Stimulated activated CD8-positive, alpha-beta memory T cell treated with anti-CD3 and anti-CD28 coated beads, Interleukin-2, amount 100 ng/mL, for 1 hour (primary cell): Measurements from ENCODE around the gene SYT17.

ENCODE experiments used
- DNase-seq, 2 donors: peaks; one replicate each; pipeline ENCODE4 v3.0.0-alpha.2; 2020; ENCODE audit warnings: low read depth in 2 of 2

The SYT17 gene

GRCh38 chr16:19299565-19299964 is 131.5 kb downstream of the SYT17 start:
- DNase-seq, result no peak

GRCh38 chr16:19301931-19302330 is 133.9 kb downstream of the SYT17 start:
- DNase-seq, result no peak

DNA sequence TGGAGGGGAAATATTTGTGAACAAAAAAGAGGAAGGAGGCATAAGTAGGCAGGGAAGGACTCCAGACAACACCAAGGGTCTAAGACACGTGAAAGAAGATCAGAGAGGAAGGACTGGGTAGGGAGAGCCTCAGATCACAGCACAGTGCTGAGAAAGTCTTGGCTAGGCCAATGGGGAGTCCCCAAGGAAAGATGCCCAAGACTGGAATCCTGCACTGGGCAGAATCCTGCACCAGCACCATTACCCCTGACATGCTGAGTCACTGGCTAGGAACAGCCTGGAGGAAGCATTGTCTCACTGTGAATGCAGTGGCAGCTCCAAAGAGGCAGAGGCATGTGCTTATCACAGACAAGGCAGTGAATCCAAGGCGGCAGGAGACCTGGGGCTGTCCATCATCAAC is 136.7 kb downstream of the SYT17 start:
- DNase-seq, result no peak

DNA sequence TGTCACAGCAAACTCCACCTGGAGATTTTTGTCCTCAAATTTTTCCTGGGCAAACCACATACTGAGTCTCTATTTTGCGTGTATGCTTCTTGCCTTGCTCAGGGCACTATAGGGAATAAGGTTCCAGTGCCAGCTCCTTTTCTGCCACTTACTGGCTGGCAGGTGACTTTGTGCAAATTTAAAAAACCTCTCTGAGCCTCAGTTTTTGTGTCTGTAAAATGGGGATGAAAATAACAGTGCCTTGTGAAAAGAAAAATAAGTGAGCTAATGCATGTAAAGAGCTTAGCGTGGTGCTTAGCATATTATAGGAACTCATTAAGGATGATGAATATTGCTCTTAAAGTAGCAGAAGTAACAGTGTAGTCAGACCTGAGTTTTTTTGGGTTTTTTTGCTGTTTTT is 137.4 kb downstream of the SYT17 start:
- no peak for DNase-seq

- DNase-seq, result no peak
Observed at GRCh38 chr16:19307587-19308241, 139.7 kb downstream of the SYT17 start.

DNA sequence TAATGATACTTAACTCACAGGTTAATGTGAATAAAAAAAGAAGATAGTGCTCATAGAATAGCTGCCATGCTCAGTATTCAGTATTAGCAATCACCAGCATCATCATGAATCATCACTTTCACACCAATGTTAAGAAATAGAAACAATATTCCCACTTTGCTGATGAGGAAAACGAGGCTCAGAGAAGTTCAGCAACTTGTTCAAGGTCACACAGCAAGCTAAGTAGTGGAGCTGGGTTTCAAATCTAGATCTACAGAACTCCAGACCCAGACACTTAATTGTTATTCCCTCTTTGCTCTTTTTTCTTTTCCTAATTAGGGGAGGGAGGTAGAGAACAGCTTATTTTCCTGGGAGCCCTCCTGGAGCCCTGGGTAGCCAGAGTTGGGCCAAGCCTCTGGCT is 140.4 kb downstream of the SYT17 start:
- no peak for DNase-seq

GRCh38 chr16:19309178-19309577 is 141.1 kb downstream of the SYT17 start:
- DNase-seq, result no peak

- DNase-seq, result no peak
Observed at GRCh38 chr16:19314718-19315425, 146.8 kb downstream of the SYT17 start.

GRCh38 chr16:19315889-19316433 is 147.9 kb downstream of the SYT17 start:
- no peak for DNase-seq

- no peak for DNase-seq
Observed at GRCh38 chr16:19316846-19317245, 148.8 kb downstream of the SYT17 start.
